K562 (cell line): Measurements from ENCODE around the gene RAB4B. TPM values are rescaled to one million over a fixed set of nuclear protein-coding genes. Genes with fewer than 3 reads are reported as not detected.

Source experiments
- FOSL1 ChIP-seq: fragments of 200-800 bp; sonication (Bioruptor generic); conservative IDR thresholded peaks from 2 replicates; pipeline ENCODE4 v1.6.1; 2016; ENCODE audit warnings: missing genetic modification characterization, missing compliant biosample characterization
- GMEB1 ChIP-seq: fragments of 250-450 bp; sonication (Bioruptor Pico); IDR thresholded peaks from 2 replicates; pipeline ENCODE4 v1.4.0; 2020; ENCODE audit warnings: mild to moderate bottlenecking
- HMG20A ChIP-seq: fragments of 450-650 bp; formaldehyde crosslinking; conservative IDR thresholded peaks from 2 replicates; pipeline ENCODE4 v1.4.0; 2020; ENCODE audit warnings: mild to moderate bottlenecking, mixed read lengths
- ILF3 ChIP-seq: fragments of 450-650 bp; IDR thresholded peaks from 2 replicates; pipeline ENCODE4 v1.6.1; 2018; ENCODE audit warnings: antibody characterized with exemption, mild to moderate bottlenecking, moderate library complexity, borderline replicate concordance
- IRF1 ChIP-seq: sonication (generic); formaldehyde crosslinking; IDR thresholded peaks from 2 replicates; pipeline ENCODE4 v1.8.0; 2022; ENCODE audit warnings: missing genetic modification reagents, mild to moderate bottlenecking, borderline replicate concordance
- KLF6 ChIP-seq: fragments of 250-450 bp; sonication (Bioruptor Pico); IDR thresholded peaks from 2 replicates; pipeline ENCODE4 v1.4.0; 2020; ENCODE audit warnings: mild to moderate bottlenecking, moderate library complexity, borderline replicate concordance
- NCOA2 ChIP-seq, 2 experiments: fragments of 450-650 bp; IDR thresholded peaks; 2 replicates each; pipeline ENCODE4 v1.6.1; 2018; ENCODE audit warnings: mild to moderate bottlenecking in 2 of 2, moderate library complexity in 1 of 2; ENCODE audit not compliant: partially characterized antibody in 2 of 2
- NFYB ChIP-seq: IDR thresholded peaks from 2 replicates; pipeline ENCODE4 v1.6.1; 2011; ENCODE audit warnings: mild to moderate bottlenecking, moderate library complexity; ENCODE audit not compliant: insufficient read length; ENCODE audit errors: extremely low read depth
- PHF8 ChIP-seq: fragments of 200-600 bp; sonication (generic); IDR thresholded peaks from 2 replicates; pipeline ENCODE4 v1.6.1; 2012; ENCODE audit warnings: mixed run types, mild to moderate bottlenecking, inconsistent platforms, low read length, moderate library complexity, borderline replicate concordance
- PRDM10 ChIP-seq: fragments of 450-650 bp; IDR thresholded peaks from 2 replicates; pipeline ENCODE4 v1.6.1; 2018; ENCODE audit not compliant: partially characterized antibody
- RBFOX2 ChIP-seq: fragments of 200-400 bp; formaldehyde crosslinking; IDR thresholded peaks from 2 replicates; pipeline ENCODE4 v1.6.1; 2017; ENCODE audit warnings: low read depth, mild to moderate bottlenecking, low read length, moderate library complexity
- RBM34 ChIP-seq: fragments of 200-400 bp; formaldehyde crosslinking; IDR thresholded peaks from 2 replicates; pipeline ENCODE4 v1.6.1; 2018; ENCODE audit warnings: low read length, borderline replicate concordance; ENCODE audit not compliant: insufficient read depth
- RCOR1 ChIP-seq, 2 experiments: IDR thresholded peaks; 2 replicates each; pipeline ENCODE4 v1.6.1; 2012; ENCODE audit warnings: low read depth in 2 of 2, low read length in 2 of 2, borderline replicate concordance in 1 of 2, improper control_type of control experiment in 1 of 2
- TRIM28 ChIP-seq: fragments of 450-650 bp; IDR thresholded peaks from 2 replicates; pipeline ENCODE4 v1.6.1; 2017
- U2AF2 ChIP-seq: fragments of 200-400 bp; formaldehyde crosslinking; optimal IDR thresholded peaks from 2 replicates; pipeline ENCODE3; 2017; ENCODE audit warnings: low read depth, mild to moderate bottlenecking, low read length
- ZBED1 ChIP-seq: IDR thresholded peaks from 2 replicates; pipeline ENCODE4 v1.6.1; 2014
- ZBTB17 ChIP-seq: fragments of 450-650 bp; formaldehyde crosslinking; IDR thresholded peaks from 2 replicates; pipeline ENCODE4 v1.4.0; 2020; ENCODE audit warnings: mild to moderate bottlenecking
- ZNF583 ChIP-seq: fragments of 250-450 bp; sonication (Bioruptor Pico); IDR thresholded peaks from 2 replicates; pipeline ENCODE4 v1.4.0; 2020
- ZNF589 ChIP-seq: fragments of 200-800 bp; sonication (Bioruptor generic); IDR thresholded peaks from 2 replicates; pipeline ENCODE4 v1.6.1; 2016; ENCODE audit warnings: low read depth, missing genetic modification characterization, missing compliant biosample characterization
- ZNF76 ChIP-seq: fragments of 250-450 bp; sonication (Bioruptor Pico); IDR thresholded peaks from 2 replicates; pipeline ENCODE4 v1.4.0; 2020; ENCODE audit warnings: mild to moderate bottlenecking, moderate library complexity, borderline replicate concordance
- ZNF785 ChIP-seq: fragments of 250-450 bp; sonication (Bioruptor Pico); IDR thresholded peaks from 2 replicates; pipeline ENCODE4 v1.4.0; 2020; ENCODE audit warnings: mild to moderate bottlenecking
- polyA plus RNA-seq, 8 experiments: library from polyadenylated mRNA; depleted of rRNA in 4 of 8; stranded (reverse) in 5 of 8; unstranded in 3 of 8; fragments of >200 nt; fragmentation: Nextera tagmentation in 2 of 8; fragmentation: Illumina TruSeq in 1 of 8; extraction: Ambion mirVana in 2 of 8; extraction: Trizol in 1 of 8; gene quantifications; 2 replicates each; pipeline versions ENCODE4 v1.2.1 to v1.2.3, GENCODE V29; 2011 to 2014; ENCODE audit warnings: inconsistent platforms in 1 of 8, missing spikeins in 1 of 8
- total RNA-seq, 7 experiments: library from RNA; depleted of rRNA in 6 of 7; stranded (reverse); fragments of >200 nt in 6 of 7; fragmentation: Illumina TruSeq in 2 of 7; extraction: Trizol in 2 of 7; gene quantifications; 2 replicates each; pipeline versions ENCODE4 v1.2.1 to v1.2.3, GENCODE V29; 2011 to 2021; ENCODE audit warnings: low replicate concordance in 1 of 7

RAB4B gene
- total and polyA plus RNA-seq, 9 of the 15 experiments (the other 6 are each of a cell fraction or from before 2014, with no cell fraction given), result 0.28 to 20.4 (median 9.0) TPM

GRCh38 chr19:40798683-40799557 is 20.9 kb downstream of the RAB4B start, which contains the start of gene EGLN2 (continued):
- TF ChIP-seq GMEB1 (CRISPR knock-in tag) (peak; percentile 46), ILF3 (no peak), PRDM10 (peak; percentile 54), RCOR1 (IDR thresholded peaks at IDR 0.05; ENCODE audit: borderline replicate concordance in 1 of 2, low read depth in 2 of 2, low read length in 2 of 2) (peak in 1 of 2 experiments; percentile 62; a peak in 3 of 4 replicates), RBFOX2 (peak; percentile 67), NCOA2 (IDR thresholded peaks at IDR 0.05; ENCODE audit: partially characterized antibody in 2 of 2) (no peak), ZNF785 (CRISPR knock-in tag) (no peak), KLF6 (CRISPR knock-in tag) (no peak), ZNF583 (CRISPR knock-in tag) (no peak), ZBTB17 (no peak), U2AF2 (no peak), ZNF76 (no peak), HMG20A (CRISPR knock-in tag) (no peak), ZNF589 (0 out of 2 replicates have a peak, but pooled peaks have one; percentile 52), TRIM28 (no peak), IRF1 (no peak), RBM34 (no peak), PHF8 (peak; percentile 59; the same call in 1 of the 2 replicates), ZBED1 (no peak), FOSL1 (no peak), NFYB (no peak)
